ENCODE measurements around the gene MINK1. TPM values are rescaled to one million over a fixed set of nuclear protein-coding genes. Genes with fewer than 3 reads are reported as not detected.

MINK1 gene
- total RNA-seq, 2 donors from 2014 or later = 44.0 to 45.0 TPM

GRCh38 chr17:4928881-4929280, 95.7 kb downstream of the MINK1 start:
- Histone ChIP-seq H3K27me3 (replicated peaks; ENCODE audit: insufficient read depth) (no peaks in the 10 kb centered on the region), H3K4me3 (no peak overlapping the region), H3K9me3 (no peaks in the 10 kb centered on the region), H3K27ac (no peak overlapping the region), H3K36me3 (no peaks in the 10 kb centered on the region), H3K4me1 (ENCODE audit: control insufficient read depth in 1 of 2, low read depth in 2 of 2) (peaks cover 0 to 1% of the 10 kb centered on the region in 2 donors)
- no peak for TF ChIP-seq CTCF (IDR thresholded peaks at IDR 0.05)
- DNase-seq (ENCODE audit: low spot score) (no peak), ATAC-seq (ENCODE audit: insufficient number of reproducible peaks, low FRiP score, low read depth) (no peak)

- TF ChIP-seq CTCF (IDR thresholded peaks at IDR 0.05) = no peak
- Histone ChIP-seq H3K27ac (no peak within 1 kb of the TSS), H3K36me3 (peaks cover 7% of the 10 kb centered on the region), H3K27me3 (replicated peaks; ENCODE audit: insufficient read depth) (no peaks in the 10 kb centered on the region), H3K9me3 (no peaks in the 10 kb centered on the region), H3K4me1 (ENCODE audit: control insufficient read depth in 1 of 2, low read depth in 2 of 2) (peaks cover 0 to 9% of the 10 kb centered on the region in 2 donors), H3K4me3 (no peak within 1 kb of the TSS)
- DNase-seq (ENCODE audit: low spot score) (no peak), ATAC-seq (ENCODE audit: insufficient number of reproducible peaks, low FRiP score, low read depth) (no peak)
These were observed 98.8 kb downstream of the MINK1 start, which contains the start of gene GP1BA for GRCh38 chr17:4931963-4932362. Gene GP1BA, plus strand, starts transcription at chr17:4932277. Its CDS starts 328 bp downstream, at chr17:4932605.

- ATAC-seq (ENCODE audit: insufficient number of reproducible peaks, low FRiP score, low read depth) = no peak
These were observed 99.6 kb downstream of the MINK1 start for GRCh38 chr17:4932756-4933155.

GRCh38 chr17:4933646-4934045, 100.5 kb downstream of the MINK1 start:
- peaks cover 4 to 15% of the 10 kb centered on the region in 2 donors for H3K4me1 ChIP-seq (ENCODE audit: control insufficient read depth in 1 of 2, low read depth in 2 of 2)
- H3K9me3 ChIP-seq = no peaks in the 10 kb centered on the region
- no peaks in the 10 kb centered on the region for H3K27me3 ChIP-seq (replicated peaks; ENCODE audit: insufficient read depth)
- DNase-seq (ENCODE audit: low spot score) = no peak
- TF ChIP-seq CTCF (IDR thresholded peaks at IDR 0.05) = no peak
- ATAC-seq (ENCODE audit: insufficient number of reproducible peaks, low FRiP score, low read depth) = no peak
- no peak overlapping the region for H3K4me3 ChIP-seq
- H3K36me3 ChIP-seq = peaks cover 19% of the 10 kb centered on the region
- no peak overlapping the region for H3K27ac ChIP-seq

More at GRCh38 chr17:4932756-4933155, 99.6 kb downstream of the MINK1 start:
- peaks cover 0 to 9% of the 10 kb centered on the region in 2 donors for H3K4me1 ChIP-seq (ENCODE audit: control insufficient read depth in 1 of 2, low read depth in 2 of 2)
- TF ChIP-seq CTCF (IDR thresholded peaks at IDR 0.05) = no peak
- H3K4me3 ChIP-seq = no peak overlapping the region
- H3K9me3 ChIP-seq = no peaks in the 10 kb centered on the region
- H3K36me3 ChIP-seq = peaks cover 15% of the 10 kb centered on the region
- H3K27me3 ChIP-seq (replicated peaks; ENCODE audit: insufficient read depth) = no peaks in the 10 kb centered on the region
- no peak overlapping the region for H3K27ac ChIP-seq
- DNase-seq (ENCODE audit: low spot score) = no peak

- H3K27ac ChIP-seq = no peak overlapping the region
- H3K27me3 ChIP-seq (replicated peaks; ENCODE audit: insufficient read depth) = no peaks in the 10 kb centered on the region
- H3K36me3 ChIP-seq = peaks cover 19% of the 10 kb centered on the region
- ATAC-seq (ENCODE audit: insufficient number of reproducible peaks, low FRiP score, low read depth) (no peak), DNase-seq (ENCODE audit: low spot score) (no peak)
- no peak for TF ChIP-seq CTCF (IDR thresholded peaks at IDR 0.05)
- no peak overlapping the region for H3K4me3 ChIP-seq
- H3K9me3 ChIP-seq = no peaks in the 10 kb centered on the region
- H3K4me1 ChIP-seq (ENCODE audit: control insufficient read depth in 1 of 2, low read depth in 2 of 2) = peaks cover 9 to 22% of the 10 kb centered on the region in 2 donors
These were observed 101.2 kb downstream of the MINK1 start for GRCh38 chr17:4934173-4934979.

Measured in thoracic aorta (tissue), 2 donors.